ENCODE measurements around the gene ATP5PB.

Gene ATP5PB

DNA sequence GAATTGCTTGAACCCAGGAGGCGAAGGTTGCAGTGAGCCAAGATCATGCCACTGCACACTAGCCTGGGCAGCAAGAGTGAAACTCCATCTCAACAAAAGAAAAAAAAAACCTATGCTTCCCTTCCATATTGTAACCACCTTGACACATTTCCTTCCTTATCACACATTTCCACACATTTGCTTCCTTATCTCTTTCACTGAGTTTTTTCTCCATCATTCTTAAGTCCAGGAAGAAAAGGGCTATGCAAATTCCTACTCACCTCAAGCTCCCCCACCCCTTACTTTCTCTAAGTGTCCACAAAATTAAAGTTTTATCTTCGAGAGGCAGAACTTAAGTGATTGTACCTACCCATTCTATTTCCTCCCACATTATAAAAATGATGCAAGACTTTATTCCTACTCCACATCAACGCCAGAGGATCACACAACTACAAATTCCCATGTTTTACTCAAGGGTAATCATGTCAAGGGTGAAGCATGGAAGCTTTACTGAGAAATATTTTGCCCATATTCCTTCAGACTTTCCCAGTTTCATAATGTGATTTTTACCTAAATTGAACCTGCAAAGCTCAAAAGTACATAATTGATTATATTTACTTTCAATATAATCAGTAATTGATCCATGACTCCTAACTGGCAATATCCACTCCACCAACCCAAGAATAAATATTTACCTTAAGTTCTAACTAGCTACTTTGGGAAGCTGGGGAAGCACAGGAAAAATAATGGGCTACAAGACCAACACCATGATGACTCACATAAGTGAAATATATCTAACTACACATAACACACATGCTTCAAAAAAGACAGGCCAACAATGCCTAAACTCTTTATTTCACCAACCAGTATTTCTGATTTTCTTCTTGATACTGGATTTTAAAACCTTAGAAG, 9.6 kb upstream of the ATP5PB start:
- Histone ChIP-seq H3K27ac (ENCODE audit: low read length, poor library complexity, severe bottlenecking) (no peak overlapping the region), H3K4me3 (ENCODE audit: insufficient read depth in 1 of 2, low read depth in 1 of 2, low read length in 2 of 2) (no peak overlapping the region), H3K9me3 (ENCODE audit: control insufficient read depth, low read length) (no peaks in the 10 kb centered on the region), H2AK5ac (ENCODE audit: low read length, severe bottlenecking) (no peak overlapping the region), H3K23ac (ENCODE audit: low read length in 2 of 2) (no peak overlapping the region), H2BK5ac (ENCODE audit: low read depth, low read length, poor library complexity, severe bottlenecking) (no peak overlapping the region), H3K4me1 (ENCODE audit: control insufficient read depth, insufficient read depth, low read depth, low read length) (no peaks in the 10 kb centered on the region), H2BK15ac (ENCODE audit: low read depth, poor library complexity, severe bottlenecking) (no peak overlapping the region), H3K9ac (ENCODE audit: low read length) (no peak overlapping the region), H2BK120ac (ENCODE audit: low read depth, low read length) (no peak overlapping the region), H3K4ac (ENCODE audit: low read depth in 1 of 2, low read length in 2 of 2) (no peak overlapping the region), H4K91ac (ENCODE audit: low read length) (no peak overlapping the region), H3K4me2 (ENCODE audit: low read length, poor library complexity, severe bottlenecking) (no peak overlapping the region), H3K18ac (ENCODE audit: low read depth in 1 of 2, low read length in 2 of 2) (no peak overlapping the region), H3K14ac (ENCODE audit: low read length in 2 of 2) (no peak overlapping the region), H3K36me3 (ENCODE audit: control insufficient read depth in 1 of 2, insufficient read depth in 2 of 2, low read depth in 1 of 2, low read length in 2 of 2) (peaks cover 33 to 76% of the 10 kb centered on the region in 2 experiments), H2BK12ac (ENCODE audit: low read length in 2 of 2) (no peak overlapping the region), H4K8ac (ENCODE audit: low read length) (no peak overlapping the region), H2AFZ (ENCODE audit: low read depth, low read length) (no peak overlapping the region), H3K79me1 (replicated peaks; ENCODE audit: low read length, poor library complexity, severe bottlenecking) (peaks cover 26% of the 10 kb centered on the region), H3K27me3 (ENCODE audit: control insufficient read depth in 1 of 2, insufficient read depth in 1 of 2, low read length in 2 of 2) (no peaks in the 10 kb centered on the region)
- WGBS = 98% methylated on average over 3 of the region's 3 CpGs
- DNase-seq = no peak

DNA sequence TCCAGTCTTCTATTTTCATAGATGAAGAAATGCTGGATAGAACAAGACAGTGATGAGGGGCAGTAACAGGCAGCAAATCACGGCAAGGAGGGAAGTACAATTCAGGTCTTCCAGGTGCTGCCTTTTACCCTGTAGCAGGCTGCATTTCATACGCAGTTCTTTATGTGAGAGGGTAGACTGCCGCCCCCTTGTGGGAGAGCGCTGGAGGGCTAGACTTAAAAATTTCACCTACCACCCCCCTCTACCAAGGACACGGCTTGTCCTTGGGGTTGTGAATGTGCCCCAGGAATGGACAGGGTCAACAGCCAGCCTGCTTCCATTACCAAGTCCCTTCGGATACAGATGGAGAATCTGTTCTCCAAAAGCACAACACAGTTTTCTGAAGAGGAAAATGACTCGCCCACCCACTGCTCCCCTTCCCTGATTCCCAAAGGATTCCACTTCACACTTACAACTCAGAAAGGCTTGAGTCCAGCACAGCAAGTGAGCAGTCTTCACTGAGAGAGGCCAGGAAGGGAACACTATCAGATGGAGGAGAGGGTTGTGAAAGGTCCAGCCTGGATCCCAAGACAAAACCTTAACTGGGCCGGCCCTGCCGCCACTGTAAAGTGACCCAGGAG, 7.6 kb upstream of the ATP5PB start:
- no peaks in the 10 kb centered on the region for H3K27me3 ChIP-seq (ENCODE audit: control insufficient read depth in 1 of 2, insufficient read depth in 1 of 2, low read length in 2 of 2)
- no peak overlapping the region for H2BK120ac ChIP-seq (ENCODE audit: low read depth, low read length)
- no peak overlapping the region for H2BK15ac ChIP-seq (ENCODE audit: low read depth, poor library complexity, severe bottlenecking)
- H4K91ac ChIP-seq (ENCODE audit: low read length) = no peak overlapping the region
- no peak overlapping the region for H3K4me2 ChIP-seq (ENCODE audit: low read length, poor library complexity, severe bottlenecking)
- no peak overlapping the region for H3K4ac ChIP-seq (ENCODE audit: low read depth in 1 of 2, low read length in 2 of 2)
- DNase-seq = peak; percentile 44
- no peak overlapping the region for H3K27ac ChIP-seq (ENCODE audit: low read length, poor library complexity, severe bottlenecking)
- H4K8ac ChIP-seq (ENCODE audit: low read length) = no peak overlapping the region
- no peak overlapping the region for H2AK5ac ChIP-seq (ENCODE audit: low read length, severe bottlenecking)
- WGBS = 72% methylated on average over 9 of the region's 9 CpGs
- no peak overlapping the region for H3K18ac ChIP-seq (ENCODE audit: low read depth in 1 of 2, low read length in 2 of 2)
- peaks cover 34% of the 10 kb centered on the region for H3K79me1 ChIP-seq (replicated peaks; ENCODE audit: low read length, poor library complexity, severe bottlenecking)
- H3K9ac ChIP-seq (ENCODE audit: low read length) = peak overlapping the region; percentile 37
- H2BK12ac ChIP-seq (ENCODE audit: low read length in 2 of 2) = no peak overlapping the region
- no peak overlapping the region for H3K14ac ChIP-seq (ENCODE audit: low read length in 2 of 2)
- no peak overlapping the region for H3K23ac ChIP-seq (ENCODE audit: low read length in 2 of 2)
- no peaks in the 10 kb centered on the region for H3K9me3 ChIP-seq (ENCODE audit: control insufficient read depth, low read length)
- peaks cover 33 to 95% of the 10 kb centered on the region in 2 experiments for H3K36me3 ChIP-seq (ENCODE audit: control insufficient read depth in 1 of 2, insufficient read depth in 2 of 2, low read depth in 1 of 2, low read length in 2 of 2)
- no peak overlapping the region for H3K4me3 ChIP-seq (ENCODE audit: insufficient read depth in 1 of 2, low read depth in 1 of 2, low read length in 2 of 2)
- no peaks in the 10 kb centered on the region for H3K4me1 ChIP-seq (ENCODE audit: control insufficient read depth, insufficient read depth, low read depth, low read length)
- no peak overlapping the region for H2AFZ ChIP-seq (ENCODE audit: low read depth, low read length)
- H2BK5ac ChIP-seq (ENCODE audit: low read depth, low read length, poor library complexity, severe bottlenecking) = no peak overlapping the region

DNA sequence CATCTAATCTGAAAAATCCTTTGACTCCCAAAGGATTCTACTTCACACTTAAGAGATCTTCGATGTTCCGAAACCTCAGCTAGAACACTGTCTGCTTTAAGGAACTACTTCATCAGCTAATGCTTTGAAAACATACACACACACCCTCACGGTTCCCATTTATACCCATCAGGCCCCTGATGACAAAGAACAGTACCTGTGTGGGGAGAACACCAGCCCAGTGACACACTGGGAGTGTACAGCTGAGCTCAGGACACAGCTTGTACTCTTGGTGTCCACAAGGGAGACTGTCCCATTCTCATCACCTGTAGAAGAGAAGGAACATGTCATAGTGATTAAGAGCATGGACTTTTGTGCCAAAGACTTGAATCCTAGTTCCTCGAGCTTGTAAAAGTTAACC, 6.8 kb upstream of the ATP5PB start:
- Histone ChIP-seq H2BK15ac (ENCODE audit: low read depth, poor library complexity, severe bottlenecking) (no peak overlapping the region), H3K79me1 (replicated peaks; ENCODE audit: low read length, poor library complexity, severe bottlenecking) (peaks cover 36% of the 10 kb centered on the region), H3K27ac (ENCODE audit: low read length, poor library complexity, severe bottlenecking) (no peak overlapping the region), H2BK12ac (ENCODE audit: low read length in 2 of 2) (no peak overlapping the region), H4K8ac (ENCODE audit: low read length) (no peak overlapping the region), H3K14ac (ENCODE audit: low read length in 2 of 2) (no peak overlapping the region), H3K4ac (ENCODE audit: low read depth in 1 of 2, low read length in 2 of 2) (no peak overlapping the region), H3K18ac (ENCODE audit: low read depth in 1 of 2, low read length in 2 of 2) (no peak overlapping the region), H4K91ac (ENCODE audit: low read length) (no peak overlapping the region), H3K27me3 (ENCODE audit: control insufficient read depth in 1 of 2, insufficient read depth in 1 of 2, low read length in 2 of 2) (no peaks in the 10 kb centered on the region), H3K4me2 (ENCODE audit: low read length, poor library complexity, severe bottlenecking) (no peak overlapping the region), H2BK5ac (ENCODE audit: low read depth, low read length, poor library complexity, severe bottlenecking) (no peak overlapping the region), H2AFZ (ENCODE audit: low read depth, low read length) (no peak overlapping the region), H3K23ac (ENCODE audit: low read length in 2 of 2) (no peak overlapping the region), H3K36me3 (ENCODE audit: control insufficient read depth in 1 of 2, insufficient read depth in 2 of 2, low read depth in 1 of 2, low read length in 2 of 2) (peaks cover 30 to 98% of the 10 kb centered on the region in 2 experiments), H3K9me3 (ENCODE audit: control insufficient read depth, low read length) (no peaks in the 10 kb centered on the region), H3K9ac (ENCODE audit: low read length) (no peak overlapping the region), H2BK120ac (ENCODE audit: low read depth, low read length) (no peak overlapping the region), H2AK5ac (ENCODE audit: low read length, severe bottlenecking) (no peak overlapping the region), H3K4me3 (ENCODE audit: insufficient read depth in 1 of 2, low read depth in 1 of 2, low read length in 2 of 2) (no peak overlapping the region), H3K4me1 (ENCODE audit: control insufficient read depth, insufficient read depth, low read depth, low read length) (no peaks in the 10 kb centered on the region)
- WGBS = 91% methylated on average over 3 of the region's 4 CpGs
- DNase-seq = no peak

DNA sequence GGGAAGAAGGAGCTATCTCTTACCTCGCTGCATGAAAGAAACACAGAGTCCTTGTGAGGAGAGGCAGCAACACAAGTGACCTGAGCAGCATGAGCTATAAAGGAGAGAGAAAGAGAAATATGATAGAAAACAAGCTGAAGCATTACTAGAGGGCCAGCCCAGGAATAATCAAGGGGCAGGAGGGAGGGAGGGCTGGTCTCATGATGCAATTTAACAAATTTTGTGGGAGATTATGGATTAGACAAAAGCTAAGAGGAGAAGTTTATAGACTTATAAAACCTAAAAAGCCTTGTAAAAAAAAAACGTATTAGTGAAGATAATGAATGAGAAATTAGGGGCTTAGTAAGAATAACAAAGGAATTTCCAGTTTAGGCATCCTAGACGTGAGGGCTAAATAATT, 5.2 kb upstream of the ATP5PB start:
- Histone ChIP-seq H3K79me1 (replicated peaks; ENCODE audit: low read length, poor library complexity, severe bottlenecking) (peaks cover 38% of the 10 kb centered on the region), H3K23ac (ENCODE audit: low read length in 2 of 2) (no peak overlapping the region), H2BK12ac (ENCODE audit: low read length in 2 of 2) (no peak overlapping the region), H4K91ac (ENCODE audit: low read length) (no peak overlapping the region), H4K8ac (ENCODE audit: low read length) (no peak overlapping the region), H3K9ac (ENCODE audit: low read length) (no peak overlapping the region), H2BK15ac (ENCODE audit: low read depth, poor library complexity, severe bottlenecking) (no peak overlapping the region), H2BK120ac (ENCODE audit: low read depth, low read length) (no peak overlapping the region), H3K14ac (ENCODE audit: low read length in 2 of 2) (no peak overlapping the region), H3K4me1 (ENCODE audit: control insufficient read depth, insufficient read depth, low read depth, low read length) (no peaks in the 10 kb centered on the region), H3K36me3 (ENCODE audit: control insufficient read depth in 1 of 2, insufficient read depth in 2 of 2, low read depth in 1 of 2, low read length in 2 of 2) (peaks cover 30 to 83% of the 10 kb centered on the region in 2 experiments), H2AFZ (ENCODE audit: low read depth, low read length) (no peak overlapping the region), H3K4me3 (ENCODE audit: insufficient read depth in 1 of 2, low read depth in 1 of 2, low read length in 2 of 2) (no peak overlapping the region), H3K9me3 (ENCODE audit: control insufficient read depth, low read length) (no peaks in the 10 kb centered on the region), H3K4ac (ENCODE audit: low read depth in 1 of 2, low read length in 2 of 2) (no peak overlapping the region), H2BK5ac (ENCODE audit: low read depth, low read length, poor library complexity, severe bottlenecking) (no peak overlapping the region), H3K27me3 (ENCODE audit: control insufficient read depth in 1 of 2, insufficient read depth in 1 of 2, low read length in 2 of 2) (no peaks in the 10 kb centered on the region), H3K4me2 (ENCODE audit: low read length, poor library complexity, severe bottlenecking) (no peak overlapping the region), H3K27ac (ENCODE audit: low read length, poor library complexity, severe bottlenecking) (no peak overlapping the region), H2AK5ac (ENCODE audit: low read length, severe bottlenecking) (no peak overlapping the region), H3K18ac (ENCODE audit: low read depth in 1 of 2, low read length in 2 of 2) (no peak overlapping the region)
- over 99% methylated on average over 2 of the region's 3 CpGs for WGBS
- DNase-seq = no peak
